K562 (cell line): ENCODE data around the gene PIK3R5. TPM values are rescaled to one million over a fixed set of nuclear protein-coding genes. Genes with fewer than 3 reads are reported as not detected.

Experiments used
- ATAC-seq: fragments of 200-7000 bp; cut with Tn5 transposase; 3 replicates; pipeline ENCODE4 v1.9.1; 2020; ENCODE audit warnings: moderate library complexity
- BruUV-seq: library from RNA; stranded (reverse); fragments of 400-500 nt; replicated peaks from 2 replicates; lab custom pipeline; 2021; lab: Mats Ljungman, UMichigan
- CTCF ChIA-PET: fragments of 300-600 bp; formaldehyde crosslinking; extraction: SDS; loops from one replicate; lab custom pipeline; 2021; ENCODE audit warnings: low intra/inter-chr PET ratio; lab: Yijun Ruan, JAX
- POLR2A ChIA-PET: fragments of 300-600, 350-650 bp; sonication (Branson Sonifier 250); formaldehyde crosslinking; extraction: SDS; loops from one replicate; lab custom pipeline; 2021; ENCODE audit warnings: antibody characterized with exemption, inconsistent platforms; lab: Yijun Ruan, JAX
- DNase-seq, 4 experiments: peaks; one replicate each; pipeline versions ENCODE4 v3.0.0 to v3.0.0-alpha.2; 2011 to 2018; ENCODE audit warnings: low spot score in 3 of 4, mixed read lengths in 3 of 4; ENCODE audit errors: extremely low read depth in 1 of 4
- FAIRE-seq: peaks from 2 replicates; lab custom pipeline; 2011; peaks lifted over from hg19 to GRCh38; lab: Jason Lieb, UNC
- H2AFZ ChIP-seq: 2 replicates; pipeline ENCODE4 v1.6.0; 2011; ENCODE audit warnings: low read depth, low read length, control low read depth, inconsistent platforms
- H3K27ac ChIP-seq: fragments of 200-600 bp; 3 replicates; pipeline ENCODE4 v1.8.0; 2011; ENCODE audit warnings: low read depth, mild to moderate bottlenecking, control low read depth, inconsistent platforms, low read length, moderate library complexity, mixed read lengths; ENCODE audit errors: extremely low read depth
- H3K27me3 ChIP-seq, 2 experiments: fragments of 300-600 bp in 1 of 2; 2 replicates in 1 of 2; 3 replicates in 1 of 2; pipeline versions ENCODE4 v1.6.0 to v1.8.0; 2011; ENCODE audit warnings: inconsistent platforms in 2 of 2, low read length in 2 of 2, mild to moderate bottlenecking in 1 of 2, mixed read lengths in 1 of 2, moderate library complexity in 1 of 2; ENCODE audit not compliant: control insufficient read depth in 2 of 2, insufficient read depth in 2 of 2
- H3K36me3 ChIP-seq: fragments of 300-600 bp; 3 replicates; pipeline ENCODE4 v1.8.0; 2011; ENCODE audit warnings: mild to moderate bottlenecking, low read length, inconsistent platforms; ENCODE audit not compliant: control insufficient read depth, insufficient read depth
- H3K4me1 ChIP-seq, 2 experiments: fragments of 200-600 bp in 1 of 2; replicated peaks in 1 of 2; 2 replicates in 1 of 2; 3 replicates in 1 of 2; pipeline versions ENCODE4 v1.5.1 to v1.8.0; 2011; ENCODE audit warnings: inconsistent platforms in 2 of 2, low read length in 2 of 2, mild to moderate bottlenecking in 1 of 2, mixed read lengths in 1 of 2, moderate library complexity in 1 of 2; ENCODE audit not compliant: control insufficient read depth in 2 of 2, insufficient read depth in 2 of 2
- H3K4me2 ChIP-seq: 2 replicates; pipeline ENCODE4 v1.6.1; 2011; ENCODE audit warnings: low read length, control low read depth, inconsistent platforms, mixed read lengths; ENCODE audit not compliant: insufficient read depth
- H3K4me3 ChIP-seq: fragments of 200-600 bp; sonication (generic), shearing (Covaris generic); 2 replicates; pipeline ENCODE4 v1.5.1; 2016; ENCODE audit warnings: control low read depth, inconsistent platforms
- H3K79me2 ChIP-seq: fragments of 200-600 bp; 3 replicates; pipeline ENCODE4 v1.8.0; 2011; ENCODE audit warnings: low read length, inconsistent platforms; ENCODE audit not compliant: control insufficient read depth, insufficient read depth
- H3K9ac ChIP-seq, 2 experiments: 2 replicates each; pipeline versions ENCODE4 v1.6.0 to v1.6.1; 2011; ENCODE audit warnings: low read depth in 2 of 2, low read length in 2 of 2, control low read depth in 1 of 2, inconsistent platforms in 1 of 2, mild to moderate bottlenecking in 1 of 2, mixed read lengths in 1 of 2; ENCODE audit not compliant: insufficient read depth in 1 of 2
- H3K9me1 ChIP-seq: one replicate; pipeline ENCODE4 v1.6.0; 2011; ENCODE audit warnings: inconsistent platforms, mild to moderate bottlenecking, low read length, moderate library complexity; ENCODE audit not compliant: control insufficient read depth, insufficient read depth
- H3K9me3 ChIP-seq: replicated peaks from 2 replicates; pipeline ENCODE4 v1.5.1; 2011; ENCODE audit warnings: low read depth, low read length, inconsistent platforms; ENCODE audit not compliant: control insufficient read depth, insufficient read depth
- H4K20me1 ChIP-seq: replicated peaks from 2 replicates; pipeline ENCODE4 v1.6.1; 2011; ENCODE audit warnings: low read length, inconsistent platforms, mixed read lengths; ENCODE audit not compliant: control insufficient read depth, insufficient read depth
- CHD2 ChIP-seq: IDR thresholded peaks from 2 replicates; pipeline ENCODE4 v1.6.1; 2011; ENCODE audit warnings: low read depth, low read length
- FOXA1 ChIP-seq: fragments of 450-650 bp; IDR thresholded peaks from 2 replicates; pipeline ENCODE4 v1.6.1; 2016; ENCODE audit warnings: mild to moderate bottlenecking, borderline replicate concordance
- HES1 ChIP-seq: fragments of 450-650 bp; IDR thresholded peaks from 2 replicates; pipeline ENCODE4 v1.6.1; 2016; ENCODE audit warnings: low read depth, mild to moderate bottlenecking, moderate library complexity
- HSF4 ChIP-seq: fragments of 250-450 bp; sonication (Bioruptor Pico); IDR thresholded peaks from 2 replicates; pipeline ENCODE4 v2.1.2; 2022; ENCODE audit warnings: mild to moderate bottlenecking, moderate library complexity, borderline replicate concordance
- NRF1 ChIP-seq, 2 experiments: fragments of 450-650 bp; IDR thresholded peaks in 1 of 2; conservative IDR thresholded peaks in 1 of 2; 2 replicates each; pipeline ENCODE4 v1.6.1; 2014; ENCODE audit warnings: mild to moderate bottlenecking in 2 of 2
- PRMT5 ChIP-seq: sonication (generic); formaldehyde crosslinking; IDR thresholded peaks from 2 replicates; pipeline ENCODE4 v1.5.0; 2020; ENCODE audit warnings: missing genetic modification reagents
- RBM17 ChIP-seq: fragments of 200-400 bp; formaldehyde crosslinking; IDR thresholded peaks from 2 replicates; pipeline ENCODE4 v1.6.1; 2017; ENCODE audit warnings: low read depth, mild to moderate bottlenecking, low read length, borderline replicate concordance
- TSC22D4 ChIP-seq: fragments of 450-650 bp; IDR thresholded peaks from 2 replicates; pipeline ENCODE4 v1.6.1; 2016; ENCODE audit warnings: missing genetic modification characterization, missing biosample characterization, control low read depth
- ZBTB5 ChIP-seq: fragments of 450-650 bp; IDR thresholded peaks from 2 replicates; pipeline ENCODE4 v1.6.1; 2017; ENCODE audit warnings: antibody characterized with exemption
- ZNF830 ChIP-seq: fragments of 250-450 bp; sonication (Bioruptor Pico); IDR thresholded peaks from 2 replicates; pipeline ENCODE4 v1.5.0; 2021; ENCODE audit warnings: mild to moderate bottlenecking
- WGBS: fragments of 100-300 bp; shearing (Covaris generic); methylation state at CpG from one replicate; pipeline ENCODE4 v1.1.6; 2016; ENCODE audit warnings: low coverage, mixed read lengths; ENCODE audit not compliant: insufficient coverage; ENCODE audit errors: missing lambda C conversion rate; 5-methylcytosine and 5-hydroxymethylcytosine counted together
- in situ Hi-C: fragments of 300-500 bp; cut with MboI; formaldehyde crosslinking; loops from 4 replicates; pipeline ENCODE4 v1.15.0; 2018; ENCODE audit warnings: inconsistent platforms, mixed read lengths
- intact Hi-C: fragments of 100-400 bp; cut with micrococcal nuclease; formaldehyde crosslinking; loops from 2 replicates; pipeline ENCODE4 v1.14.2; 2022
- polyA plus RNA-seq, 8 experiments: library from polyadenylated mRNA; depleted of rRNA in 4 of 8; stranded (reverse) in 5 of 8; unstranded in 3 of 8; fragments of >200 nt; fragmentation: Nextera tagmentation in 2 of 8; fragmentation: Illumina TruSeq in 1 of 8; extraction: Ambion mirVana in 2 of 8; extraction: Trizol in 1 of 8; gene quantifications; 2 replicates each; pipeline versions ENCODE4 v1.2.1 to v1.2.3, GENCODE V29; 2011 to 2014; ENCODE audit warnings: inconsistent platforms in 1 of 8, missing spikeins in 1 of 8
- total RNA-seq, 7 experiments: library from RNA; depleted of rRNA in 6 of 7; stranded (reverse); fragments of >200 nt in 6 of 7; fragmentation: Illumina TruSeq in 2 of 7; extraction: Trizol in 2 of 7; gene quantifications; 2 replicates each; pipeline versions ENCODE4 v1.2.1 to v1.2.3, GENCODE V29; 2011 to 2021; ENCODE audit warnings: low replicate concordance in 1 of 7

Gene PIK3R5
- total and polyA plus RNA-seq, 9 of the 15 experiments (the other 6 are each of a cell fraction or from before 2014, with no cell fraction given) = 0.01 to 0.38 TPM; not detected in 7

GRCh38 chr17:8896087-8896486 lies 69.4 kb downstream of the PIK3R5 start:
- H4K20me1 ChIP-seq = no peaks in the 10 kb centered on the region; the same call in 1 of the 2 replicates
- no peaks in the 10 kb centered on the region for H3K79me2 ChIP-seq
- ATAC-seq (no peak), FAIRE-seq (no peak), DNase-seq (no peak)
- H3K9me1 ChIP-seq = no peaks in the 10 kb centered on the region
- BruUV-seq = no TSS peak
- 3% methylated on average over 3 of the region's 3 CpGs for WGBS
- H3K27ac ChIP-seq = no peak overlapping the region
- CTCF ChIA-PET = no interaction called here
- no peaks in the 10 kb centered on the region; a peak in 2 of 5 replicates for H3K4me1 ChIP-seq
- intact Hi-C loops = loop anchor here (10.0 kb wide), 2 partner anchors 99 to 151 kb away; partner anchors contain the start of gene CCDC42
- H3K9me3 ChIP-seq = no peaks in the 10 kb centered on the region
- no peak overlapping the region for H3K9ac ChIP-seq
- TF ChIP-seq CHD2 = no peak
- no peak for TF ChIP-seq NRF1 (conservative IDR thresholded peaks at IDR 0.05 in 1 of 2, IDR thresholded peaks at IDR 0.05 in 1 of 2)
- TF ChIP-seq TSC22D4 = no peak
- no peak for TF ChIP-seq ZNF830 (CRISPR knock-in tag)
- no peak for TF ChIP-seq HES1
- no peak for TF ChIP-seq ZBTB5
- TF ChIP-seq FOXA1 = no peak
- TF ChIP-seq HSF4 (CRISPR knock-in tag) = no peak
- no peak for TF ChIP-seq PRMT5
- no peak for TF ChIP-seq RBM17
- H3K36me3 ChIP-seq = no peaks in the 10 kb centered on the region
- no peak overlapping the region for H2AFZ ChIP-seq
- H3K27me3 ChIP-seq = peaks cover 2 to 19% of the 10 kb centered on the region in 2 experiments; a peak in 2 of 5 replicates
- POLR2A ChIA-PET = no interaction called here
- in situ Hi-C loops = no loop called here
- no peak overlapping the region for H3K4me2 ChIP-seq
- H3K4me3 ChIP-seq = no peak overlapping the region
